MCF 10A (cell line): Measurements from ENCODE around the gene MARCHF2. TPM values are rescaled to one million over a fixed set of nuclear protein-coding genes. Genes with fewer than 3 reads are reported as not detected.
"Not testable (repeated sequence)": the region's sequence is repeated elsewhere in the genome, so short reads cannot be mapped to it uniquely, and the experiment has no call there.

Source experiments
- BruUV-seq: library from RNA; stranded (reverse); fragments of 400-500 nt; replicated peaks from 2 replicates; lab custom pipeline; 2021; lab: Mats Ljungman, UMichigan
- CTCF ChIA-PET: fragments of 300-600 bp; sonication (Branson Sonifier 250); formaldehyde crosslinking; extraction: SDS; loops from one replicate; lab custom pipeline; 2021; ENCODE audit warnings: antibody characterized with exemption, inconsistent platforms; lab: Yijun Ruan, JAX
- POLR2A ChIA-PET: fragments of 300-600, 350-650 bp; sonication (Branson Sonifier 250); formaldehyde crosslinking; extraction: SDS; loops from one replicate; lab custom pipeline; 2020; ENCODE audit warnings: antibody characterized with exemption, inconsistent platforms; lab: Yijun Ruan, JAX
- DNase-seq: peaks from one replicate; pipeline ENCODE4 v3.0.0-alpha.2; 2018; ENCODE audit not compliant: unreplicated experiment
- H3K27ac Mint-ChIP-seq: one replicate; pipeline ENCODE4 v1.8.0; 2022; ENCODE audit warnings: mild to moderate bottlenecking, low read depth, mixed read lengths; ENCODE audit not compliant: unreplicated experiment
- H3K27me3 Mint-ChIP-seq: one replicate; pipeline ENCODE4 v1.8.0; 2022; ENCODE audit warnings: mixed read lengths; ENCODE audit not compliant: insufficient read depth, unreplicated experiment
- H3K36me3 Mint-ChIP-seq: one replicate; pipeline ENCODE4 v1.8.0; 2022; ENCODE audit warnings: mild to moderate bottlenecking, moderate library complexity, mixed read lengths; ENCODE audit not compliant: insufficient read depth, unreplicated experiment
- H3K4me1 Mint-ChIP-seq: one replicate; pipeline ENCODE4 v1.8.0; 2022; ENCODE audit warnings: mixed read lengths; ENCODE audit not compliant: insufficient read depth, unreplicated experiment
- H3K4me3 Mint-ChIP-seq: one replicate; pipeline ENCODE4 v1.8.0; 2022; ENCODE audit warnings: mild to moderate bottlenecking, moderate library complexity, mixed read lengths; ENCODE audit not compliant: unreplicated experiment
- H3K9me3 Mint-ChIP-seq: one replicate; pipeline ENCODE4 v1.8.0; 2022; ENCODE audit warnings: mixed read lengths; ENCODE audit not compliant: unreplicated experiment
- intact Hi-C: fragments of 100-400 bp; cut with micrococcal nuclease; formaldehyde crosslinking; loops from 2 replicates; pipeline ENCODE4 v1.14.1; 2022
- total RNA-seq: library from RNA; stranded (reverse); gene quantifications from 2 replicates; pipeline ENCODE4 v1.2.3, GENCODE V29; 2022
- TF ChIP-seq, protein P1 (sequence below): fragments of 200-600 bp; IDR thresholded peaks from one replicate; pipeline ENCODE4 v1.8.0; 2022; ENCODE audit warnings: antibody characterized with exemption, mild to moderate bottlenecking; ENCODE audit not compliant: unreplicated experiment

The MARCHF2 gene
- total RNA-seq, 1 experiment from 2014 or later: 8.3 TPM

- no peak for DNase-seq
- POLR2A ChIA-PET: no interaction called here
- Mint-ChIP-seq H3K27ac (no peak overlapping the region), H3K27me3 (no peaks in the 10 kb centered on the region), H3K4me3 (no peak overlapping the region), H3K4me1 (peaks cover 16% of the 10 kb centered on the region), H3K9me3 (no peaks in the 10 kb centered on the region), H3K36me3 (peaks cover 25% of the 10 kb centered on the region)
- CTCF ChIA-PET: interaction anchor here (0.7 kb wide), 1 partner anchor 19 kb away, joined by 3 read pairs; the partner anchor contains the start of gene RAB11B
- TF ChIP-seq, protein P1, sequence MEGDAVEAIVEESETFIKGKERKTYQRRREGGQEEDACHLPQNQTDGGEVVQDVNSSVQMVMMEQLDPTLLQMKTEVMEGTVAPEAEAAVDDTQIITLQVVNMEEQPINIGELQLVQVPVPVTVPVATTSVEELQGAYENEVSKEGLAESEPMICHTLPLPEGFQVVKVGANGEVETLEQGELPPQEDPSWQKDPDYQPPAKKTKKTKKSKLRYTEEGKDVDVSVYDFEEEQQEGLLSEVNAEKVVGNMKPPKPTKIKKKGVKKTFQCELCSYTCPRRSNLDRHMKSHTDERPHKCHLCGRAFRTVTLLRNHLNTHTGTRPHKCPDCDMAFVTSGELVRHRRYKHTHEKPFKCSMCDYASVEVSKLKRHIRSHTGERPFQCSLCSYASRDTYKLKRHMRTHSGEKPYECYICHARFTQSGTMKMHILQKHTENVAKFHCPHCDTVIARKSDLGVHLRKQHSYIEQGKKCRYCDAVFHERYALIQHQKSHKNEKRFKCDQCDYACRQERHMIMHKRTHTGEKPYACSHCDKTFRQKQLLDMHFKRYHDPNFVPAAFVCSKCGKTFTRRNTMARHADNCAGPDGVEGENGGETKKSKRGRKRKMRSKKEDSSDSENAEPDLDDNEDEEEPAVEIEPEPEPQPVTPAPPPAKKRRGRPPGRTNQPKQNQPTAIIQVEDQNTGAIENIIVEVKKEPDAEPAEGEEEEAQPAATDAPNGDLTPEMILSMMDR: no peak
- BruUV-seq: no TSS peak
- intact Hi-C loops: no loop called here
These were observed 41.9 kb upstream of the MARCHF2 start for GRCh38 chr19:8371011-8371804.

DNA sequence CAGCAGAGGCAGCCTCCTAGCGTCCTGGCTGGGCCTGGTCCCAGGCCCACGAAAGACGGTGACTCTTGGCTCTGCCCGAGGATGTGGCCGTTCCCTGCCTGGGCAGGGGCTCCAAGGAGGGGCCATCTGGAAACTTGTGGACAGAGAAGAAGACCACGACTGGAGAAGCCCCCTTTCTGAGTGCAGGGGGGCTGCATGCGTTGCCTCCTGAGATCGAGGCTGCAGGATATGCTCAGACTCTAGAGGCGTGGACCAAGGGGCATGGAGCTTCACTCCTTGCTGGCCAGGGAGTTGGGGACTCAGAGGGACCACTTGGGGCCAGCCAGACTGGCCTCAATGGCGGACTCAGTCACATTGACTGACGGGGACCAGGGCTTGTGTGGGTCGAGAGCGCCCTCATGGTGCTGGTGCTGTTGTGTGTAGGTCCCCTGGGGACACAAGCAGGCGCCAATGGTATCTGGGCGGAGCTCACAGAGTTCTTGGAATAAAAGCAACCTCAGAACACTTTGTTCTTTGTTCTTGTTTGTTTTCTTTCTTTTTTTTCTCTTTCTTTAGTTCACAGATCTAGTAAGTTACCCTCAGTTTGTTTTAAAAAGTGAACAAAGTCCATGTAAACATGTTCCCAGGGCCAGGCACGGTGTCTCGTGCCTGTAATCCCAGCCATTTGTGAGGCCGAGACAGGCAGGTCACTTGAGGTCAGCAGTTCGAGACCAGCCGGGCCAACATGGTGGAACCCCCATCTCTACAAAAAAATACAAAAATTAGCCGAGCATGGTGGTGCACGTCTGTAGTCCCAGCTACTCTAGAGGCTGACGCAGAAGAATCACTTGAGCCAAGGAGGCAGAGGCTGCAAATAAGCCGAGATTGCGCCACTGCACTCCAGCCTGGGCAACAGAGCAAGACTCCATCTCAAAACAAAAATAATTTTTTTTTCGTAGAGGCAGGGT is 39.0 kb upstream of the MARCHF2 start:
- intact Hi-C loops: no loop called here
- CTCF ChIA-PET: interaction anchor here (0.6 to 0.7 kb wide), 2 partner anchors 55 to 261 kb away, joined by 3 to 4 read pairs; no protein-coding TSS in a partner anchor
- POLR2A ChIA-PET: interaction anchor here (0.8 kb wide), 1 partner anchor 10 kb away, joined by 3 read pairs; the partner anchor contains the start of gene ANGPTL4

DNA sequence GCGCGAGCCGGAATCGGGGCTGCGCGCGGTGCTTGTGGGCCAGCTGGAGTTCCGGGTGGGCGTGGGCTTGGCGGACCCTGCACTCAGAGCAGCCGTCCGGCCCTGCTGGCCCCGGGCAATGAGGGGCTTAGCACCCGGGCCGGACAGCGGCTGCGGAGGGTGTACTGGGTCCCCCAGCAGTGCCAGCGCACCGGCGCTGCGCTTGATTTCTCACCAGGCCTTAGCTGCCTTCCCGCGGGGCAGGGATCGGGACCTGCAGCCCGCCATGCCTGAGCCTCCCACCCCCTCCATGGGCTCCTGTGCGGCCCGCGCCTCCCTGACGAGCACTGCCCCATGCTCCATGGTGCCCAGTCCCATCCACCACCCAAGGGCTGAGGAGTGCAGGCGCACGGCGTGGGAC is 37.3 kb upstream of the MARCHF2 start:
- H3K4me1 Mint-ChIP-seq, H3K27me3 Mint-ChIP-seq, H3K9me3 Mint-ChIP-seq, H3K4me3 Mint-ChIP-seq, H3K27ac Mint-ChIP-seq, intact Hi-C loops, BruUV-seq, POLR2A ChIA-PET, DNase-seq: not testable (repeated sequence)
- H3K36me3 Mint-ChIP-seq: peaks cover 25% of the 10 kb centered on the region
- CTCF ChIA-PET: interaction anchor here (1.2 kb wide), 1 partner anchor 11 kb away, joined by 3 read pairs; no protein-coding TSS in a partner anchor

More for the DNA sequence above, 39.0 kb upstream of the MARCHF2 start:
- Mint-ChIP-seq H3K9me3 (no peaks in the 10 kb centered on the region), H3K27ac (peak overlapping the region; percentile 67), H3K4me1 (no peaks in the 10 kb centered on the region), H3K27me3 (no peaks in the 10 kb centered on the region), H3K36me3 (peaks cover 18% of the 10 kb centered on the region), H3K4me3 (no peak overlapping the region)
- DNase-seq: peak; percentile 49
- TF ChIP-seq, protein P1: no peak
- no TSS peak for BruUV-seq

DNA sequence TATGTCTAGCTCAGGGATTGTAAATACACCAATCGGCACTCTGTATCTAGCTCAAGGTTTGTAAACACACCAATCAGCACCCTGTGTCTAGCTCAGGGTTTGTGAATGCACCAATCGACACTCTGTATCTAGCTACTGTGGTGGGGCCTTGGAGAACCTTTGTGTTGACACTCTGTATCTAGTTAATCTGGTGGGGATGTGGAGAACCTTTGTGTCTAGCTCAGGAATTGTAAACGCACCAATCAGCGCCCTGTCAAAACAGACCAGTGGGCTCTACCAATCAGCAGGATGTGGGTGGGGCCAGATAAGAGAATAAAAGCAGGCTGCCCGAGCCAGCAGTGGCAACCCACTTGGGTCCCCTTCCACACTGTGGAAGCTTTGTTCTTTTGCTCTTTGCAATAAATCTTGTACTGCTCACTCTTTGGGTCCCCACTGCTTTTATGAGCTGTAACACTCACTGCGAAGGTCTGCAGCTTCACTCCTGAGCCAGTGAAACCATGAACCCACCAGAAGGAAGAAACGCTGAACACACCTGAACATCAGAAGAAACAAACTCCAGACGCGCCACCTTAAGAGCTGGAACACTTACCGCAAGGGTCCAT is 36.6 kb upstream of the MARCHF2 start:
- H3K27me3 Mint-ChIP-seq, H3K27ac Mint-ChIP-seq, H3K4me3 Mint-ChIP-seq, intact Hi-C loops, BruUV-seq, H3K4me1 Mint-ChIP-seq, DNase-seq, H3K9me3 Mint-ChIP-seq: not testable (repeated sequence)
- CTCF ChIA-PET: interaction anchor here (0.6 to 3.4 kb wide), 2 partner anchors 9 to 22 kb away, joined by 3 to 23 read pairs; no protein-coding TSS in a partner anchor
- H3K36me3 Mint-ChIP-seq: peaks cover 25% of the 10 kb centered on the region
- POLR2A ChIA-PET: interaction anchor here (1.7 to 2.5 kb wide), 2 partner anchors 14 to 15 kb away, joined by 6 to 8 read pairs; partner anchors contain the start of gene RAB11B
